Measurements from ENCODE around the gene NEO1. TPM values are rescaled to one million over a fixed set of nuclear protein-coding genes. Genes with fewer than 3 reads are reported as not detected.

Gene NEO1
- total and polyA plus RNA-seq, 9 of the 15 experiments (the other 6 are each of a cell fraction or from before 2014, with no cell fraction given): 0.08 to 1.7 (median 0.48) TPM

- Histone ChIP-seq H3K9ac (ENCODE audit: insufficient read depth in 1 of 2, low read depth in 2 of 2, low read length in 2 of 2) (no peak overlapping the region), H3K4me2 (ENCODE audit: insufficient read depth, low read length) (no peak overlapping the region), H3K36me3 (ENCODE audit: control insufficient read depth, insufficient read depth, low read length) (no peaks in the 10 kb centered on the region), H3K27me3 (ENCODE audit: control insufficient read depth in 2 of 2, insufficient read depth in 2 of 2, low read length in 2 of 2) (peaks cover 0 to 48% of the 10 kb centered on the region in 2 experiments; a peak in 2 of 5 replicates), H3K27ac (ENCODE audit: extremely low read depth, low read depth, low read length) (no peak overlapping the region), H3K9me3 (replicated peaks; ENCODE audit: control insufficient read depth, insufficient read depth, low read depth, low read length) (no peaks in the 10 kb centered on the region), H3K9me1 (ENCODE audit: control insufficient read depth, insufficient read depth, low read length) (no peaks in the 10 kb centered on the region), H4K20me1 (replicated peaks; ENCODE audit: control insufficient read depth, insufficient read depth, low read length) (peaks cover 5% of the 10 kb centered on the region; the same call in 1 of the 2 replicates), H3K79me2 (ENCODE audit: control insufficient read depth, insufficient read depth, low read length) (no peaks in the 10 kb centered on the region), H3K4me3 (no peak overlapping the region), H3K4me1 (replicated peaks in 1 of 2; ENCODE audit: control insufficient read depth in 2 of 2, insufficient read depth in 2 of 2, low read length in 2 of 2) (no peaks in the 10 kb centered on the region), H2AFZ (ENCODE audit: low read depth, low read length) (no peak overlapping the region)
- WGBS (ENCODE audit: insufficient coverage, low coverage, missing lambda C conversion rate): 0% methylated on average over 5 of the region's 5 CpGs
- BruUV-seq (replicated peaks): no TSS peak
- no peak for FAIRE-seq
- no peak for DNase-seq (ENCODE audit: extremely low read depth in 1 of 4, low spot score in 3 of 4)
- no peak for ATAC-seq
- ChIA-PET CTCF (ENCODE audit: low intra/inter-chr PET ratio) (no interaction called here), POLR2A (no interaction called here)
- intact Hi-C loops (cut with micrococcal nuclease): no loop called here
- in situ Hi-C loops (cut with MboI): no loop called here
- TF ChIP-seq TAF9B (IDR thresholded peaks at IDR 0.05; ENCODE audit: partially characterized antibody) (no peak), XRCC3 (IDR thresholded peaks at IDR 0.05) (no peak), ZSCAN32 (CRISPR knock-in tag; IDR thresholded peaks at IDR 0.05) (no peak), ZBED1 (IDR thresholded peaks at IDR 0.05) (no peak), PCBP1 (IDR thresholded peaks at IDR 0.05; ENCODE audit: low read depth, low read length, poor library complexity, severe bottlenecking) (no peak), EHMT2 (IDR thresholded peaks at IDR 0.05) (no peak), ZNF77 (CRISPR knock-in tag; IDR thresholded peaks at IDR 0.05) (no peak), MEIS2 (IDR thresholded peaks at IDR 0.05; ENCODE audit: partially characterized antibody) (no peak), MGA (IDR thresholded peaks at IDR 0.05) (no peak), MAFF (IDR thresholded peaks at IDR 0.05; ENCODE audit: low read length) (no peak), ATF2 (CRISPR knock-in tag; IDR thresholded peaks at IDR 0.05) (no peak), ZNF140 (CRISPR knock-in tag; IDR thresholded peaks at IDR 0.05) (no peak)
Observed at GRCh38 chr15:73335471-73335870, 283.2 kb downstream of the NEO1 start.
